Renal pelvis (tissue), 4 donors: ENCODE results near the gene RHAG. TPM values are rescaled to one million over a fixed set of nuclear protein-coding genes. Genes with fewer than 3 reads are reported as not detected.

Experiments
- DNase-seq: peaks from one replicate; pipeline ENCODE4 v3.0.0-alpha.2; 2013
- polyA plus RNA-seq, 3 donors: library from polyadenylated mRNA; unstranded; fragments of 120-200 nt; gene quantifications; one replicate each; pipeline ENCODE4 v1.2.1, GENCODE V29; 2013; ENCODE audit not compliant: insufficient read length in 3 of 3

The RHAG gene
- polyA plus RNA-seq, 3 donors, result 0.71 to 1.6 (median 0.88) TPM

DNA sequence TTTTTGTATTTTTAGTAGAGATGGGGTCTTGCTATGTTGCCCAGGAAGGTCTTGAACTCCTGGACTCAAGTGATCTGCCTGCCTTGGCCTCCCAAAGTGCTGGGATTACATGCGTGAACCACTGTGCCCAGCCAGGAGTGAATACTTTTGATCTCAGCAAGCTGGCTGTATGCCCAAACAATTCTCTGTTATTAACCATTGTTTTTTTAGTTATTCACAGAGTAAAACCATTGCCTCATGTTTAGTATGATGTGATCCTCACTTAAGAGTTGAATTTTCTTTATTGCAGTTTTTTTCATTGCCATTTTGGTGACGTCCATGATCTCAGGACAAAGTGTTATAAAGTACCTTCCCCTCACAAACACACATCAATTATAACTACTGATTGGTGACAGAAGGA lies 71.4 kb downstream of the RHAG start:
- DNase-seq, result no peak

DNA sequence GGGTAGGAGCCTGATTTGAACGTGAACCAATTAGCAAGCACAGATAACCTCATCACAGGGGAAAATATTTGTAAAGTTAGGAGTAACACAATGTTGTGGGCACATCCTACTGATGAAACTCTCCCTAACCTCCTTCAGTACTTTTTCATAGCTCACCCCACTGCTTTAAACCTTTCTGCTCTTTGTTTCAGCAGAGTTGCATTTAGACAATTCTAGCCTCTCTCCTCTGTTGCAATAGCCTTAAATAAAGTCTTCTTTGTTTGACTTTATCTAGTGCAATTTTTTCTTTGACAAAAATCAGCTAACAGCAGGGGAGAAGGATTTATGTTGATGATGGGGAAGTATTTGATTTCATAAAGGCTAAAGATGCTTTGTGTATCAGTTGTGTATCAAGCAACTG lies 72.1 kb downstream of the RHAG start:
- no peak for DNase-seq

DNA sequence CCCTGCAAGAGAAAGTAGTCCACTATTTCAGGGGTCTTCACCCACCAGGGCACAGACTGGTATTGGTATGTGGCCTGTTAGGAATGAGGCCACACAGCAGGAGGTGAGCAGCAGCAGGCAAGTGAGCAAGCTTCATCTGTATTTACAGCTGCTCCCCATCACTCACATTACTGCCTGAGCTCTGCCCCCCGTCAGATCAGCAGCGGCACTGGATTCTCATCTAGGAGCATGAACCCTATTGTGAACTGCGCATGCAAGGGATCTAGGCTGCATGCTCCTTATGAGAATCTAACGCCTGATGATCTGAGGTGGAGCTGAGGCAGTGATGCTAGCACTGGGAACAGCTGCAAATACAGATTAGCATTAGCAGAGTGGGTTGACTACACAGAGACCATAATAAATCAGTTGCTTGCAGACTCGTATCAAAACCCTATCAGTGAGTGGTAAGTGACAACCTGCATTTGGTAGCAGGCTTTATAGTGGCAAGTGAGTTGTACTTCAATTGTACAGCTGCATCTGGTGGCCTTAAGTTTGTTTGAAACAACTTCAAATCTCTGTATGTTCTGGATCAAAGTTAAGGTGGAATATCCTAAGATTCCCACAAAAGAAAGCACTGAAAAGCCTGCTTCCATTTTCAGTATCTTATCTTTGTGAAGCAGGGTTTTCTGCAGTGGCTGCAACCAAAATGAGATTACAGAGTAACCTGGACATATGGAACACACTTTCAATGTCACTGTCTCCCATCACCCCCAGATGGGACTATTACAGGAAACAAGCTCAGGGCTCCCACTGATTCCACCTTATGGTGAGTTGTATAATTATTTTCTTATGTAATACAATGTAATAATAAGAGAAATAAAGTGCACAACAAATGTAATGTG lies 73.4 kb downstream of the RHAG start:
- DNase-seq, result no peak

GRCh38 chr6:49558238-49558637 lies 78.4 kb downstream of the RHAG start:
- no peak for DNase-seq

- DNase-seq, result no peak
Measured at GRCh38 chr6:49557177-49557576, 79.5 kb downstream of the RHAG start.

DNA sequence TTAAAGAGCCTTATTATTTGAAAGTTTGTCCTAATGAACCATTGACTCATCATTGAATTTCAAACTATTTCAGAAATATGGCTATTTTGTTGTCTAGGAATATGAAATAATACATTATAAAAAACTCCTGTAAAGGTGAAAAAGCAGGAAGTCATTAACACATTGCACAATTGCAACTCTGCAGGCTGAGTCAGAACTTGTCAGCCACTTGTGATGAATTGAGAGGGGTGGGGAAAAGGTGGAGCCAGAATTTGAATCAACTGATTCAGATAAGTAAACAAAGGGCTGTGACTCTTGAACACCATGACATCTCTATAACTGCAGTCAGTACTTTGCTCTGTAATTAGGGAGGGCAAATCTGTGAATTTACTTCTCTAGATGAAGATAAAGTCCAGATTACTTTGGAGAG lies 80.2 kb downstream of the RHAG start:
- DNase-seq, result no peak

- DNase-seq, result no peak
Measured at GRCh38 chr6:49555951-49556350, 80.7 kb downstream of the RHAG start.

Other genes with a start within 250 kb of the RHAG start
- gene MMUT, start 173.6 kb downstream of the RHAG start, polyA plus RNA-seq, result 10 to 100 TPM; 44.4 to 46.3 (median 44.8) TPM
- 10 to 100 TPM; 10.1 to 10.5 (median 10.2) TPM for gene CENPQ, start 173.5 kb downstream of the RHAG start, polyA plus RNA-seq
- not detected for gene GLYATL3, start 136.9 kb downstream of the RHAG start, polyA plus RNA-seq
- 1 to 10 TPM in 2 of 3 donors, under 1 TPM in 1; 0.57 to 1.2 (median 1.0) TPM for gene C6orf141, start 86.2 kb downstream of the RHAG start, polyA plus RNA-seq
- gene CRISP2, start 76.7 kb upstream of the RHAG start, polyA plus RNA-seq, result under 1 TPM in 2 of 3 donors, not detected in 1; 0.09 to 0.12 TPM
- under 1 TPM; 0.25 to 0.48 (median 0.26) TPM for gene CRISP3, start 107.5 kb upstream of the RHAG start, polyA plus RNA-seq
- under 1 TPM in 1 of 3 donors, not detected in 2; 0.07 TPM for gene PGK2, start 150.4 kb upstream of the RHAG start, polyA plus RNA-seq
- under 1 TPM in 2 of 3 donors, not detected in 1; 0.06 to 0.13 TPM for gene CRISP1, start 229.7 kb upstream of the RHAG start, polyA plus RNA-seq